ENCODE results near the gene FAXDC2.
A peak's percentile ranks its signal among the peaks of the same experiment; 100 is the strongest.

The FAXDC2 gene

GRCh38 chr5:154770111-154770510 lies 80.3 kb downstream of the FAXDC2 start:
- Histone ChIP-seq H3K4me1 (ENCODE audit: control extremely low read depth in 1 of 4, control insufficient read depth in 4 of 4, insufficient read depth in 4 of 4, low read length in 3 of 4) (peaks cover 6 to 71% (median 50%) of the 10 kb centered on the region in 4 experiments), H3K9me3 (ENCODE audit: control extremely low read depth in 1 of 5, control insufficient read depth in 4 of 5, insufficient read depth in 2 of 5, low read depth in 1 of 5, low read length in 4 of 5) (no peaks in the 10 kb centered on the region), H3K27ac (ENCODE audit: insufficient read depth in 1 of 2, low read depth in 1 of 2, low read length in 2 of 2, poor library complexity in 1 of 2, severe bottlenecking in 2 of 2) (peak overlapping the region; percentile 40 to 63), H3K4me3 (ENCODE audit: control insufficient read depth in 1 of 7, extremely low read depth in 1 of 7, insufficient read depth in 4 of 7, low read depth in 2 of 7, low read length in 6 of 7) (no peak overlapping the region), H3K36me3 (ENCODE audit: control insufficient read depth in 4 of 4, insufficient read depth in 4 of 4, low read length in 3 of 4) (peaks cover 0 to 31% (median 2%) of the 10 kb centered on the region in 4 experiments), H3K27me3 (replicated peaks in 2 of 5; ENCODE audit: control insufficient read depth in 4 of 5, insufficient read depth in 5 of 5, low read length in 4 of 5) (no peaks in the 10 kb centered on the region)
- DNase-seq: peak in 2 of 3 donors; percentile 34 to 41
- CTCF ChIA-PET: interaction anchor here (0.6 to 1.8 kb wide), 5 partner anchors 12 to 123 kb away, joined by 3 to 8 read pairs (median 3); no protein-coding TSS in a partner anchor
- POLR2A ChIA-PET: no interaction called here
- WGBS (ENCODE audit: insufficient coverage): 20% methylated on average over 1 of the region's 2 CpGs
